DMS 273 (cell line): Measurements from ENCODE around the gene TMEM100.

ENCODE experiments used
- DNase-seq: peaks from one replicate; lab custom pipeline; 2025; ENCODE audit not compliant: unreplicated experiment; lab: John Stamatoyannopoulos, UW

TMEM100 gene

GRCh38 chr17:55722742-55723487, at the start of gene TMEM100:
Gene TMEM100, minus strand, starts transcription at chr17:55722864. Its CDS starts 1,794 bp downstream, at chr17:55721070.
- DNase-seq: peak; percentile 54

DNA sequence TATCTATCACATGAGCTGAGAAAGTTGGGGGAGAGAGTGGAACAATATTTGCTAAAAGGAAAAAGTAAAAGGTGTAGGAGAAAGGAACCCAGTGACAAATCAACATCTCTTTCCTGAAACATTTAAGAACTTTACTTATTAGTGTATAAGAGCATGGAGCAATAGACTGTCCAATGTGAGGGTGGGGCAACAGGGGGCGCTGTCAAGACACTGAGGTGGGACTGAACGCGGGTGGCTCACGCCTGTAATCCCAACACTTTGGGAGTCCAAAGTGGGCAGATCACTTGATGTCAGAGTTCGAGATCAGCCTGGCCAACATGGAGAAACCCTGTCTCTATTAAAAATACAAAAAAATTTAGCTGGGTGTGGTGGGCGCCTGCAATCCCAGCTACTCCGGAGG, 49.4 kb upstream of the TMEM100 start:
- DNase-seq: no peak

- peak; percentile 76 for DNase-seq
These were observed 47.7 kb upstream of the TMEM100 start for GRCh38 chr17:55770196-55770870.

- DNase-seq: no peak
These were observed 46.9 kb upstream of the TMEM100 start for GRCh38 chr17:55769625-55770000.

- no peak for DNase-seq
These were observed 46.4 kb upstream of the TMEM100 start for GRCh38 chr17:55768936-55769624.

DNA sequence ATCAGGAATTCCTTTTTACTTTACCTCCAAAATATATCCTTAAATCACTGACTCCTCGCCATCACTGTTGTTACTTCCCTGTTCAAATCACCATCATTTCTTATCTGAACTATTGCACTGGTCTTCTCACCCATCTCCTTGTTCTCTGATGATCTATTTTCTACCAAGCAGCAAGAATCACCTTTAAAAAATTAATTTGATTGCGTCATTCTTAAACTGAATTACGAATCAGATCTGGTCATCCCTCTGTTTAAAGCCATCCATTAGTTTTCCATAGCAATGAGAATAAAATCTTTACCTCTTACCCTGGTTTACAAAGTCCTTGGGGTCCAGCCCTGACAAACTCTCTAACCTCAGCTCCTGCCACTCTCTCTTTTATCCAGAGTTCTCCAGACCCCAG, 42.8 kb upstream of the TMEM100 start:
- DNase-seq: no peak

DNA sequence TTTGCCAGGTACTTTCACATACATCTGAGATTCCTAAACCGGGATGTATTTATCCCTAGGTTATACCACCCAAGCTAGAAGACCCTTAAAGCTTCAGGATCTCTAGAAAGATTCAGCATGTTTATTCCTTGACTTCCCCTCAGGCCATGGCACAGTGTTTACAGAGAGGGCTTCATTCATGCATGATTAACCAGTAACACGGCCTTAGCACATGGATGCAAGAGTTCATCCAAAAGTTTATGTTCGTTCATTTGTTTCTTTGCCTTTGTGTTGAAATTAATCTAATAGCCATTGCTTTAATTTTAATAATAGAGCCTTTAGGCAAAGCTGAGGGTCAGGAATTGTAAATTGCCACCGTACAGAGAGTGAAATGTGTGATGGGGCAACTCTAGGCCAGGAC, 41.9 kb upstream of the TMEM100 start:
- no peak for DNase-seq

- DNase-seq: no peak
These were observed 41.2 kb upstream of the TMEM100 start for GRCh38 chr17:55763856-55764255.

GRCh38 chr17:55762086-55762858, 39.6 kb upstream of the TMEM100 start:
- DNase-seq: no peak

GRCh38 chr17:55760643-55761355, 38.1 kb upstream of the TMEM100 start:
- DNase-seq: no peak

GRCh38 chr17:55758171-55758570, 35.5 kb upstream of the TMEM100 start:
- no peak for DNase-seq

DNA sequence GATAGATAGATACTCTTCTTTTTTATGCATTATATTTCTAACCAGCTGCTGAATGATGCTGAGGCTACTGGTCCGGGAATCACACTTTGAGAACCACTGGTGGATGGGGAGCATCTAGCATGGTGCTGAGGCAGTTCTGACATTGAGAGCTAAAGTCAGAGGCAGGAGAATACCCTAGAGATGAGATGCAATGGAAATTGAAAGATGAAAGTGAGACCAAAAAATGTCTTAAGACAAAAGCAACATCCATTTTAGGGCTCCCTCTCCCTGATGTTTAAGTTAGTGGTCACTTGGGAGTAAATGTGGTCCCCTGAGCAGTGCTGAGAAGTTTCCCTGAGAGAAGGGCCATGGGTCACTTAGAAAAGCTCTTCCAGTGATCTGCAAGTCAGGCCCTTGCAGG, 35.0 kb upstream of the TMEM100 start:
- no peak for DNase-seq

GRCh38 chr17:55756689-55757088, 34.0 kb upstream of the TMEM100 start:
- no peak for DNase-seq

DNA sequence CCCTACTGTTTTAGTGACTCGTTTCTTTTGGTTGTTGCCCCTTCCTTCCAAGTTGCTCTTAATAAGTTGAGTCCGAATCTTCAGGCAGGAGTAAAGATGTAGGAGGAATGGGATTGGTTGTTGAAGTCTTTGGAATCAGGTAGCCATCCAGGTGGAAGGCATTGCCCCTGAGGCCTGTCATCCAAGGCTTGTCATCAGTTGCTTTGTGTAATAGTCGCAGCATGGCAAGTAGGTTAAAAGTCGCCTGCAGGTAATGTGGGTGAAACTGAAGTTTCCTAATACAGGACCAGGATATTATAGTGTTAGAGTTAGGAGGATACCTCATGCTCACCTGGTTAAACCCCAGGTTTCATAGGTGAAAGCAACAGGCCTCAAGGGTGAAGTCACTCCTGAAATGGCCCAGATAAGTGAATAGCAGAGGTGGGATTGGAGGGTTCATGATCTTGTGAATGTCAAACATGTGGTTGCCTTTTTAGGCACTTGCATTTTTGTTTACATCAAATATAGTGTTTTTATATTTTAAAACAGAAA, 29.1 kb upstream of the TMEM100 start:
- no peak for DNase-seq

DNA sequence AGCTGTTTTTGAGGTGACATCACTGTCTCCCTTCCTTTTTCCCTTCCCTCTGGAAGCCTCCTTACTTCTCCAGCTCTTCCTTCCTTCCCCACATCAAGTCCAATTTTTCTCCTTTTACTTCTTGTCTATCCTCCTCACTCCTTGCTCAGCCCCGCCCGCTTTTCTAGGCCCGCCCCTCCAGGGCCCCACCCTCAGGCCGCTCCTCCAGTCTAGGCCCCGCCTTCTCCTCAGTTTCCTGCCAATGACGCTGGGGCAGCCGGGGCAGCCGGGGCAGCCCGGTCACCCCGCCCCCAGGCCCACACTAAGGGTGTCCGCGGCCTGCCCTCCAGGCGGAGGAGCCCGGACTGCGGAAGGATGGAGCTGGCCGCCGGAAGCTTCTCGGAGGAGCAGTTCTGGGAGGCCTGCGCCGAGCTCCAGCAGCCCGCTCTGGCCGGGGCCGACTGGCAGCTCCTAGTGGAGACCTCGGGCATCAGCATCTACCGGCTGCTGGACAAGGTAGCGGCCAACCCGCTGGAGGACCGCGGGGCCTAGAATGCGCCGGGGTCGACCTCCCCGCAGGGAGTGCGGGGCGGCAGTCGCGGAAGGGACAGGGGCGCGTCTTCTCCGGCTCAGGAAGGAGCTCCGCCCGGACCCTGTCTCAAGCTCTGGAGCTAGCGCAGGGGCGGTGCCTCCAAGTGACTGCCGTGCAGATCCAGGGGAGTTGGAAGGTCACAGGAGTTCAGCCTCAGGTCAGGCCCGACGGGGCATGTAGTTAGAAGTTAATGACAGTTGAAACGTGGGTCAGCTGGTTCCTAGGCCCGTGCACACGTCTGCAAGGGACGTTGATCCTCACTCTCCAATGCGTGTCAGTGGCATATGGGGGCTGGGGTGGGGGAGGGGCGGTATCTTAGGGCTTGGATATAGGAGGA, 28.3 kb upstream of the TMEM100 start, which contains the start of gene PCTP:
PCTP (plus strand) TSS at position 302 of the 908 bp plus-strand sequence; CDS start at position 355, 53 bp downstream.
- DNase-seq: peak; percentile 96

DNA sequence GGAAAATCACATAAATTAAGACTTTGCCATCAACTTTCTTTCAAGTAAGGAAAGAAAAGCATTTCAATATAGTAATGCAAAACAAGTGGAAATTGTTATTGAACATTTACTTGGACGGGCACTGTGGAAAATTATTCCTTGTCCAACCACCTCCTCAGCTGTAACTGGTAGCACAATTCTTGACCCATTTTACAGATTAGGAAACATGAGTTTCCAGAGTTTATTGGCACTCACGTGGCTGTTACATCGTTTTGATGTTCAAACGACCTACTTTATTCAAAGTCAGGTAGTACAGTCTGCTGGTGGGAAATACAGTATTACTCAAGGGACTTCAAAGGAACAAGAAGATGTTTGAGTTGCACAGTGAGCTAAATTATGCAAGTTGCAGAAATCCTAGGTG, 27.3 kb upstream of the TMEM100 start:
- DNase-seq: no peak

DNA sequence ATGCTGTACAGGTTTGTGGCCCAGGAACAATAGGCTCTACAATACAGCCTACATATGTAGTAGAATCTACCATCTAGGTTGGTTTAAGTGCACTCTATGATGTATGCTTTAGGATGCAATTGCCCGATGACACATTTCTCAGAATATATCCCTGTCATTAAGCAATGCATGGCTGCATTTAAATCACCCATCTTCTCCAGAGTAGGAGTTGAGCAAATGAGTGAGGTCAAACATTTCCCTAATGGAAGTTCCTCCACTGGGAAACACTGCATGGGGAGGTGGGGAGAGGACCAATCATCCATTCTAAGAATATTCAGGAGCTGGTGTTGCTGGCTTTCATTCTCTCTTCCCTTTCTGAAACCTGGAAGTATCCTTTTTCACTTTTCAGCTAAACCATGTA, 26.2 kb upstream of the TMEM100 start:
- DNase-seq: no peak

GRCh38 chr17:55747209-55747608, 24.5 kb upstream of the TMEM100 start:
- DNase-seq: no peak

DNA sequence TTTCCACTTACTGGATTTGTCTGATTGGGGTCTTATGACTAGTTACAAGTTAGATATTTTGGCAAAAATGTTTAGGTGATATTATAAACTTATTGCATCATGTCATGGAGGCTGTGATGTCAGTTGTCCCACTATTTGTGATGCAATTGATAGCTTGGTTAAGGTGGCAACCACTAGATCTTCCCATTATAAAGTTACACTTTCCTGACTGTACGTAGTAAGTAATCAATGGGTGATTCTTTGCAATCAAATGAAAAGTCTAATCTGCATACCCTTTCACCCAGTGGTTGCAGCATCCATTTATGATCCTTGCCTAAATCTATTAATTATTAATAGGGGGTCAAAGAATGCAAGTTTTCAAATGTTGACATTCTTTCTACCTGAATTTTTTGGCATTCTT, 23.8 kb upstream of the TMEM100 start:
- no peak for DNase-seq
